OCI-LY1 (cell line): ENCODE data around the gene NECTIN1.

Experiments
- H2AFZ ChIP-seq: fragments of 200-600 bp; sonication (generic), shearing (Covaris generic); 2 replicates; pipeline ENCODE4 v1.6.0; 2014; ENCODE audit warnings: antibody characterized with exemption, mild to moderate bottlenecking, low read length
- H3F3A ChIP-seq: fragments of 200-600 bp; sonication (generic), shearing (Covaris generic); 2 replicates; pipeline ENCODE4 v1.6.0; 2014; ENCODE audit warnings: mild to moderate bottlenecking, antibody characterized with exemption, low read length, moderate library complexity; ENCODE audit not compliant: insufficient read depth
- H3K27ac ChIP-seq: fragments of 200-600 bp; sonication (generic); 2 replicates; pipeline ENCODE4 v1.5.1; 2014; ENCODE audit warnings: low read length, mixed run types, mild to moderate bottlenecking, low read depth; ENCODE audit not compliant: poor library complexity, severe bottlenecking
- H3K27me3 ChIP-seq: fragments of 200-600 bp; sonication (generic); 2 replicates; pipeline ENCODE4 v1.6.0; 2014; ENCODE audit warnings: antibody characterized with exemption, mild to moderate bottlenecking, low read length, moderate library complexity; ENCODE audit not compliant: insufficient read depth
- H3K36me3 ChIP-seq: fragments of 200-600 bp; sonication (generic); 2 replicates; pipeline ENCODE4 v1.6.1; 2014; ENCODE audit warnings: mild to moderate bottlenecking, antibody characterized with exemption, low read length, moderate library complexity, mixed read lengths; ENCODE audit not compliant: insufficient read depth
- H3K4me1 ChIP-seq: fragments of 200-600 bp; sonication (generic); 2 replicates; pipeline ENCODE4 v1.5.1; 2014; ENCODE audit warnings: mild to moderate bottlenecking, low read length, moderate library complexity; ENCODE audit not compliant: insufficient read depth, severe bottlenecking
- H3K4me2 ChIP-seq: fragments of 200-600 bp; sonication (generic), shearing (Covaris generic); 2 replicates; pipeline ENCODE4 v1.6.1; 2014; ENCODE audit warnings: low read length
- H3K4me3 ChIP-seq: fragments of 200-600 bp; sonication (generic); 2 replicates; pipeline ENCODE4 v1.5.1; 2014; ENCODE audit warnings: low read length, low read depth, mild to moderate bottlenecking, mixed read lengths; ENCODE audit not compliant: poor library complexity, severe bottlenecking
- H3K79me2 ChIP-seq: fragments of 200-600 bp; shearing (Covaris generic); 2 replicates; pipeline ENCODE4 v1.6.1; 2016; ENCODE audit warnings: mixed run types, low read length, mixed read lengths; ENCODE audit not compliant: insufficient read depth
- H3K9ac ChIP-seq: fragments of 200-600 bp; sonication (generic), shearing (Covaris generic); 2 replicates; pipeline ENCODE4 v1.6.1; 2014; ENCODE audit warnings: mild to moderate bottlenecking, low read length, mixed read lengths
- H3K9me2 ChIP-seq: fragments of 200-600 bp; sonication (generic), shearing (Covaris generic); 2 replicates; pipeline ENCODE4 v1.6.1; 2014; ENCODE audit warnings: low read depth, mild to moderate bottlenecking, low read length, mixed read lengths
- H3K9me3 ChIP-seq: fragments of 200-600 bp; shearing (Covaris generic); 2 replicates; pipeline ENCODE4 v1.6.1; 2014; ENCODE audit warnings: low read length, mixed read lengths
- H4K20me1 ChIP-seq: fragments of 200-600 bp; sonication (generic), shearing (Covaris generic); 2 replicates; pipeline ENCODE4 v1.6.0; 2016; ENCODE audit warnings: mild to moderate bottlenecking, low read length; ENCODE audit not compliant: insufficient read depth
- CTCF ChIP-seq: fragments of 200-600 bp; sonication (generic), shearing (Covaris generic); IDR thresholded peaks from 2 replicates; pipeline ENCODE4 v1.5.1; 2017; ENCODE audit warnings: mild to moderate bottlenecking, antibody characterized with exemption, low read length, moderate library complexity, mixed read lengths
- EZH2 ChIP-seq: fragments of 200-600 bp; sonication (generic), shearing (Covaris generic); IDR thresholded peaks from 2 replicates; pipeline ENCODE4 v1.8.0; 2017; ENCODE audit warnings: borderline replicate concordance, mixed run types, mild to moderate bottlenecking, antibody characterized with exemption, low read length, moderate library complexity, mixed read lengths

NECTIN1 gene

GRCh38 chr11:119772641-119773415, 43.8 kb upstream of the NECTIN1 start:
- no peak overlapping the region for H3K4me3 ChIP-seq
- no peaks in the 10 kb centered on the region for H3K9me2 ChIP-seq
- H3K27ac ChIP-seq: no peak overlapping the region
- H3K79me2 ChIP-seq: no peaks in the 10 kb centered on the region
- H3K36me3 ChIP-seq: no peaks in the 10 kb centered on the region
- H3K27me3 ChIP-seq: no peaks in the 10 kb centered on the region
- H4K20me1 ChIP-seq: no peaks in the 10 kb centered on the region
- H3F3A ChIP-seq: no peaks in the 10 kb centered on the region
- H3K4me1 ChIP-seq: no peaks in the 10 kb centered on the region
- H3K9me3 ChIP-seq: no peaks in the 10 kb centered on the region
- no peak overlapping the region for H2AFZ ChIP-seq
- no peak overlapping the region for H3K9ac ChIP-seq
- H3K4me2 ChIP-seq: no peak overlapping the region
- TF ChIP-seq EZH2 (no peak), CTCF (no peak)

- Histone ChIP-seq H3K9me2 (no peaks in the 10 kb centered on the region), H3K9me3 (no peaks in the 10 kb centered on the region), H3K79me2 (no peaks in the 10 kb centered on the region), H3K4me3 (no peak overlapping the region), H3K9ac (no peak overlapping the region), H3K4me1 (no peaks in the 10 kb centered on the region), H3K4me2 (no peak overlapping the region), H3K36me3 (no peaks in the 10 kb centered on the region), H3F3A (no peaks in the 10 kb centered on the region), H2AFZ (no peak overlapping the region), H4K20me1 (no peaks in the 10 kb centered on the region), H3K27me3 (no peaks in the 10 kb centered on the region), H3K27ac (no peak overlapping the region)
- TF ChIP-seq EZH2 (no peak), CTCF (no peak)
Measured at GRCh38 chr11:119772076-119772475, 43.1 kb upstream of the NECTIN1 start.

- no peak overlapping the region for H3K27ac ChIP-seq
- H3K4me2 ChIP-seq: no peak overlapping the region
- TF ChIP-seq EZH2: no peak
- no peak for TF ChIP-seq CTCF
- H2AFZ ChIP-seq: no peak overlapping the region
- H3K9me3 ChIP-seq: no peaks in the 10 kb centered on the region
- H3F3A ChIP-seq: no peaks in the 10 kb centered on the region
- H3K4me3 ChIP-seq: no peak overlapping the region
- no peaks in the 10 kb centered on the region for H3K36me3 ChIP-seq
- H3K9me2 ChIP-seq: no peaks in the 10 kb centered on the region
- H3K79me2 ChIP-seq: no peaks in the 10 kb centered on the region
- H3K27me3 ChIP-seq: no peaks in the 10 kb centered on the region
- no peak overlapping the region for H3K9ac ChIP-seq
- no peaks in the 10 kb centered on the region for H4K20me1 ChIP-seq
- H3K4me1 ChIP-seq: no peaks in the 10 kb centered on the region
Measured at GRCh38 chr11:119771172-119771770, 42.3 kb upstream of the NECTIN1 start.
